COR-L47 (cell line): ENCODE data around the gene NKD2.

ENCODE experiments used
- DNase-seq: peaks from one replicate; lab custom pipeline; 2025; lab: John Stamatoyannopoulos, UW

Gene NKD2

GRCh38 chr5:979100-979817, 29.3 kb upstream of the NKD2 start:
- no peak for DNase-seq

DNA sequence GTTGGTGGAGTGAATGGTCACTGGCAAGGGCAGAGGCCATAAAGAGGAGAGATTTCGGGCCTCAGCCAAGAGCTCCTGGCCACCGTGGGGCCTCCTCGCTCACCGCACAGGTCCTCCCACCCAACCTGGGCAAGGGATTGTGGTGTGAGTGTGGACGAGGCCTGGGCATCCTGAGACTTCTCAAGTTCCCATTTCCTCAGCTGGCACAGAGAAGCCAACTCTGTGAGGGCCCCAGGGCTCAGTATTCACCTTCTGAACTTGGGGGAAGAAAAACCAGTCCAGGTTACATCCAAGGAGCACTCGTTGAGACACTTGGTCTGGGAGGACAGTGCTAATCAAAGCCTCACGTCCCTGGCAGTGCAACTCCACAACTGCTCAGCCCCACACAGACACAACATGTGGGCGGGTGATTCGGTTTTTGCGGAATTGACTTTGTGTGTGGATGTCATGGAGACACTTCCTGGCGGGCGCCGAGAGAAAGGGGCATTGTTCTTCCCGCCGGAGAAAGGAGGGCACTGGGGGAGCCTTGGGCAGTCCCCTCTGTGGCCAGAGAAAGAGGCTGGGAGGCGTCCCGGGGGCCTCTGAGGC, 28.5 kb upstream of the NKD2 start:
- DNase-seq: no peak

- no peak for DNase-seq
Measured at GRCh38 chr5:980966-981365, 27.6 kb upstream of the NKD2 start.

- no peak for DNase-seq
Measured at GRCh38 chr5:981456-981855, 27.1 kb upstream of the NKD2 start.

GRCh38 chr5:982377-983237, 26.0 kb upstream of the NKD2 start:
- no peak for DNase-seq

- no peak for DNase-seq
Measured at GRCh38 chr5:983238-983524, 25.4 kb upstream of the NKD2 start.

DNA sequence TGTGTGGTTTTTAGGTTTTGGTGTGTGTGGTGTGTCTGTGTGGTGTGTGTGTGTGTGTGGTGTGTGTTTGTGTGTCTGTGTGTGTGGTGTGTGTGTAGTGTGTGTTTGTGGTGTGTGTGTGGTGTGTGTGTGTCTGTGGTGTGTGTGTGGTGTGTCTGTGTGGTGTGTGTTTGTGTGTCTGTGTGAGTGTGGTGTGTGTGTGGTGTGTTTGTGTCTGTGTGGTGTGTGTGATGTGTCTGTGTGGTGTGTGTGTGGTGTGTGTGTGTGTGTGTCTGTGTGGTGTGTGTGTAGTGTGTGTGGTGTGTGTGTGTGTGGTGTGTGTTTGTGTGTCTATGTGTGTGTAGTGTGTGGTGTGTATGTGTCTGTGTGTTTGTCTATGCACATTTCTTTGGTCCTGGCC, 25.0 kb upstream of the NKD2 start:
- no peak for DNase-seq

- DNase-seq: no peak
Measured at GRCh38 chr5:984774-985173, 23.8 kb upstream of the NKD2 start.

GRCh38 chr5:987761-988160, 20.8 kb upstream of the NKD2 start:
- no peak for DNase-seq

DNA sequence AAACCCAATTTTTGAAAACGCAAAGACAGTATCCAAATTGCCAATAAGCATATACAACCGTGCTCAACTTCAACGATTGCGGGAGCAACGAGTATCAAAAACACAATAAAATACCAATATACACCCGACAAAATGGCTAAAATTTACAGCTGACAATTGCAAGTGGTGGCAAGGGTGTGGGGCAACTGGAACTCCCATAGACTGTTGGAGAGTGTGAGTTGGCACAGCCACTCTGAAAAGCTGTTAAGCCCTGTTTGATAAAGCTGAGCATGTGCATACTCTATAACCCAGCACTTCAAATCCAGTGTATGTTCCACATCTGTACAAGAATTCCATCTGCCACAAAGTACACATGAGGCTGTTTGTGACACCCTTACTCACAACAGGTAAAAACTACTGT, 20.3 kb upstream of the NKD2 start:
- no peak for DNase-seq

DNA sequence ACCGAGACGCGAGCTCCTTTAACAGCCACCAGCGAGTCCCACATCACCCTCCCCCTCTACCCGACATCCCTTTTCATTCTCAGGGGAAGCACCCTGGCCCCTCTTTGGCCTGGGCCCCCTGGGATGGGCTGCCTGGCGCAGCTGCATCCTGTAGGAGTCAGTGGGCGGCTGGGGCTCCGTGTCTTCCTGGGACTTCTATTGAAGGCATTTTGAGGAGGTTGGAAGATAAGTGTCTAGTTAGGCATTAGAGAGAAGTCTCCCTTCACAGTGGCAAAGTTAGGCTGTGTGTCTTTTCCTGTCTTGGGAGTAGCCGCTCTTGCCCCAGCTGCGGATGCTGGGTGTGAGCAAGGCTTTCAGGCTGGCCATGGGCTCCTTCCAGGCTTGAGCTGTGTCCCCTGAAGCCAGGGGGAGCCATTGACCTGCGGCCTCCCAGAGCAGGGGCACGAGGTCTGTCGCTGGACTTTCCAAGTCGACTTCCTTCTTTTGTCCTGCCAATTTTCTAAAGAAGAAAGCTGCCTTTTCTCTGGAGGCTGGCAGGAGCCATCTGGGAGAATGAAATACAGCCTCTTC, 18.6 kb upstream of the NKD2 start:
- DNase-seq: no peak

DNA sequence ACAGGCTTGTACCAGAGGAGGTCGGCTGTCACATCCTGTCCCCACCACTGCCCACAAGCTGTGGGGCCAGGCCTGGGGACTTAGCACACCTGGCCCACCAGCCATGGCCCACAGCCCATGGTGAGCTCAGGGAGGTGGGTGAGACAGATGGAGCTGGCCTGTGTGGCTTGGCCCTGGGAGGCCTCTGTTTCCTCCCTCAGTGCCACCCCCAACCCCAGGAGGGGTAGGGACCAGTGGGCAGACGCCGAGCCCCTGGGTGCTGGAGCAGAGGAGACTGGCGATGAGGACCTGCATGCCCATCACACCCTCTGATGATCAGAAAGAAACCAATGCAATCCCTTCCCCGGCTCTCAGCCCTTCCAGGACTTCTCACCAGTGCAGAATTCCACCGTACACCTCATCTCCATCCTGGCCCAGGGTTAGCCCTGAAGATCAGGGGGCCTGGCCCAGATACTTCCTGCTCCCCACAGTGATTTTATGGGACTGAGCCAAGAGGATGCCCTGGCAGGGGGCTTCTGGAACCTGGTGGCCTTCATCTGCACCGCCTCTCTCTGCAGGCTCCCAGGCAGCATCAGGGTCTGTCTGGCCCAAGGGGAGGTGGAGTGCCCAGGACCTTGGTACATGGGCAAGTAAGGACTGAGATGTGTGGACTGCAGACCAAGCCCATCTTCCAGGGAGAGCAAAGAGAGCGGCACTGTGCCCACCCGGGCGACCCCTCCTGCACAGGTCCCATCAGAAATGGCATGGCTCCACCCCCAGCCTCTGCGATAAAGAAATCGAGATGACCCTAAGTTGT, 16.9 kb upstream of the NKD2 start:
- no peak for DNase-seq

DNA sequence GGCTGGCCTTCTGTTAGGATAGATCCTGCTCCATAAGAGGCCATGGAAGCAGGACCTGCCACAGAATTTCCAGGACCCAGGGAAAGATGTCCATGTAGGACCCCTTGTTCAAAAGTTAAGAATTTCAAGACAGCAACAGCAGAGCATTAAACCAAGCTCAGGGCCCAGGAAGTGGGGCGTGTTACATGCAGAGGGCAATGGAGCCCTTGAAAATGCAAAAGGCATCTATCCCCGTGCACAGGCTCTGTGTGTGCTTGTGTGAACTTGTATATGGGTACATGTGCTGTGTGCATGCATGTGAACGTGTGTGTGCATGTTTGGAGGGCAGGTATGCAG, 14.4 kb upstream of the NKD2 start:
- no peak for DNase-seq

- DNase-seq: no peak
Measured at GRCh38 chr5:994821-995220, 13.8 kb upstream of the NKD2 start.

GRCh38 chr5:995318-995717, 13.3 kb upstream of the NKD2 start:
- DNase-seq: no peak

- DNase-seq: no peak
Measured at GRCh38 chr5:997001-997474, 11.6 kb upstream of the NKD2 start.

GRCh38 chr5:997711-998110, 10.9 kb upstream of the NKD2 start:
- DNase-seq: no peak

- no peak for DNase-seq
Measured at GRCh38 chr5:998246-999031, 10.2 kb upstream of the NKD2 start.

- no peak for DNase-seq
Measured at GRCh38 chr5:999032-999501, 9.5 kb upstream of the NKD2 start.

- DNase-seq: no peak
Measured at GRCh38 chr5:999724-1000123, 8.9 kb upstream of the NKD2 start.

DNA sequence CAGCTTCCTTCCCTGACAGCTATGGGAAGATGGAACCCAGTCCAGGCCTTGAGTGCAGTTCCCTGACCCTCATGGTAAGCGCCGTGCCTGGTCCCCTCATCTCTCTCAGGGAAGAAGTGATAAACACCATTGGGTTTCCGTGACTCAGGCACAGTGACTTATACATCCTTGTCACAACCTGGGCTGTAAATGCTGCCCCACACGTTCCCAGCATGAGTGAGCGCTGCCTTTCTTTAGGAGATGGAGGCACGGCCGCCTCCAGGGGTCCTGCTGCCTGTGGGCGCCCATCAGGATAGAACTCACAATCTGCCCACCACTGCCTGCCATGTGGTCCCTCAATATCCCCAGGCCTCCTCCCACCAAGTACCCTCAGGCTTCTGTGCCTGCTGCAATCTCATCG, 8.3 kb upstream of the NKD2 start:
- DNase-seq: no peak
